Neural cell (in vitro differentiated cells): ENCODE measurements around the gene RABIF.

Experiments used
- CTCF ChIP-seq: fragments of 450-650 bp; IDR thresholded peaks from 2 replicates; pipeline ENCODE4 v1.5.1; 2014; ENCODE audit warnings: antibody characterized with exemption, mild to moderate bottlenecking, moderate library complexity; ENCODE audit not compliant: poor library complexity, severe bottlenecking
- EP300 ChIP-seq: fragments of 450-650 bp; conservative IDR thresholded peaks from 2 replicates; pipeline ENCODE4 v1.6.1; 2014; ENCODE audit warnings: antibody characterized with exemption, mild to moderate bottlenecking, moderate library complexity; ENCODE audit not compliant: poor library complexity, severe bottlenecking
- EZH2 ChIP-seq: fragments of 200-600, 300-800 bp; shearing (Covaris generic), sonication (generic); IDR thresholded peaks from 2 replicates; pipeline ENCODE4 v1.6.1; 2014; ENCODE audit warnings: antibody characterized with exemption, low read length, borderline replicate concordance, mild to moderate bottlenecking; ENCODE audit not compliant: insufficient read depth, poor library complexity, severe bottlenecking
- MXI1 ChIP-seq: fragments of 450-650 bp; conservative IDR thresholded peaks from 2 replicates; pipeline ENCODE4 v1.6.1; 2014; ENCODE audit warnings: antibody characterized with exemption, mild to moderate bottlenecking; ENCODE audit not compliant: poor library complexity, severe bottlenecking
- POLR2AphosphoS5 ChIP-seq: IDR thresholded peaks from 2 replicates; pipeline ENCODE4 v1.6.1; 2012
- RAD21 ChIP-seq: fragments of 450-650 bp; conservative IDR thresholded peaks from 2 replicates; pipeline ENCODE4 v1.6.1; 2014; ENCODE audit warnings: antibody characterized with exemption, mild to moderate bottlenecking, moderate library complexity
- TAF1 ChIP-seq: IDR thresholded peaks from 2 replicates; pipeline ENCODE4 v1.6.1; 2012; ENCODE audit warnings: low read depth

GRCh38 chr1:202923533-202923932, 34.6 kb upstream of the RABIF start:
- TF ChIP-seq CTCF: no peak
- TF ChIP-seq POLR2AphosphoS5: no peak
- no peak for TF ChIP-seq TAF1
- no peak for TF ChIP-seq RAD21
- no peak for TF ChIP-seq MXI1
- no peak for TF ChIP-seq EZH2
- no peak for TF ChIP-seq EP300
